GM12891 (cell line): ENCODE results near the gene UGT1A5.

Experiments
- DNase-seq: peaks from one replicate; pipeline ENCODE4 v3.0.0; 2011; ENCODE audit warnings: low spot score; ENCODE audit not compliant: insufficient read length
- FAIRE-seq: peaks from 2 replicates; lab custom pipeline; 2011; peaks lifted over from hg19 to GRCh38; lab: Jason Lieb, UNC
- PAX5 ChIP-seq: IDR thresholded peaks from 2 replicates; pipeline ENCODE4 v1.6.1; 2011; ENCODE audit warnings: low read length, moderate library complexity, mild to moderate bottlenecking; ENCODE audit not compliant: insufficient read depth, severe bottlenecking
- POLR2A ChIP-seq: IDR thresholded peaks from 2 replicates; pipeline ENCODE4 v1.6.1; 2011; ENCODE audit warnings: low read depth, low read length, control low read depth
- POLR2AphosphoS5 ChIP-seq: IDR thresholded peaks from 2 replicates; pipeline ENCODE4 v1.6.1; 2011; ENCODE audit warnings: low read depth, low read length, control low read depth
- POU2F2 ChIP-seq: IDR thresholded peaks from 2 replicates; pipeline ENCODE4 v1.6.1; 2011; ENCODE audit warnings: low read depth, mild to moderate bottlenecking, control low read depth, low read length, moderate library complexity
- SPI1 ChIP-seq: IDR thresholded peaks from 2 replicates; pipeline ENCODE4 v1.6.1; 2011; ENCODE audit warnings: low read depth, low read length, control low read depth
- TAF1 ChIP-seq: IDR thresholded peaks from 2 replicates; pipeline ENCODE4 v1.6.1; 2011; ENCODE audit warnings: low read depth, low read length, control low read depth

UGT1A5 gene

DNA sequence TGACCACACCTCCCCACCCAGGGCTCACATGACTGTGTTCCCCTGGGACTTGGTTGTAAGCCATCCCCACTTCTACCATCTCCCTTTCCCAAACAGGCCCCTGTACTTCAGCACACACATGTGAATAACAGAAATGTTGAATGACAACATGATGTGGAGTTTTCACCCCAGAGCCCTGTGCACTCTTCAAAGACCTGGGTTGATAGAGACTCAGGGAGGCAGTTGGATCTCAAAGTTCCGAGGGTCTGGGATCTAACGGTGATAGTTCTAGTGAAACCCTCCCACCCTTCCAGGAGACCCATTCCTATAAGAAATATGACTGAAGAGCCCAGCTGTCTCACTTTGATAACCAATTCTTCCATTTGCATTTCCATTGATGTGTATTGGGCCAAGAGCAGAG lies 65.3 kb downstream of the UGT1A5 start, which contains the start of gene MROH2A:
Gene MROH2A, plus strand, starts transcription at position 301 of the 400 bp plus-strand sequence. CDS start 1,029 bp downstream, outside the sequence.
- no peak for DNase-seq
- no peak for FAIRE-seq
- no peak for TF ChIP-seq TAF1
- TF ChIP-seq PAX5: no peak
- TF ChIP-seq POU2F2: no peak
- TF ChIP-seq POLR2A: no peak

DNA sequence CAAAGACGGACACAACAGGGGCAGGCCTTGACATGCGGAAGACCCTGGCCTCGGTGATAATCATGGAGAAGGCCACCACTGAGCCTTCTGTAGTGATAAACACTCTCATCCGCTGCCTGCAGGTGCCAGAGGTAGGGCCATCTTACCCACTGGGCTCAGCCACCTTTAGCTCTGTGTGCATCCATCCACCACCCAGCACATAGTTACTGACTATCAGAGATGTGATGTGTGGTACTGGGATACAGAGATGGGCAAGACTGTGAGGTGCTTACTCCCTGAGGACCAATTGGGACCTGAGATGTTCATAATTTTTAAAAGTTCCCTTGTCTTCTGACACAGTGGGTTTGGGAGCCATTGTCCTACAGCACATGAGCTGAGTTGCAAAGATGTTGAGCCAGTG lies 67.0 kb downstream of the UGT1A5 start:
- no peak for DNase-seq
- TF ChIP-seq POLR2AphosphoS5: no peak
- no peak for TF ChIP-seq POU2F2
- TF ChIP-seq PAX5: no peak
- TF ChIP-seq SPI1: no peak
- TF ChIP-seq TAF1: no peak
- no peak for TF ChIP-seq POLR2A
- no peak for FAIRE-seq

DNA sequence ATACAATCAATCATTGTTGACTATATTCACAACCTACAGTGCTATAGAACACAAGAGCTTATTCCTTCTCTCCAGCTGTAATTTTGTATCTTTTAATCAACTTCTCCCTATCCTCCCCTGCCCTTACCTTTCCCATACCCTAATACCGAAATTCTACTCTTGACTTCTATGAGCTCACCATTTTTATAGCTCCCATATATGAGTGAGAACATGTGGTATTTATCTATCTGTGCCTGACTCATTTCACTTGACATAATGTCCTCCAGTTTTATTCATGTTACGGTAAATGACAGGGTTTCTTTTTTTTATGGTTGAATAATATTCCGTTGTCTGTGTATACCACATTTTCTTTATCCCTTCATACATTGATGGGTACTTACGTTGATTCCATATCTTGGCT lies 68.1 kb downstream of the UGT1A5 start:
- TF ChIP-seq PAX5 (no peak), TAF1 (no peak), POLR2AphosphoS5 (no peak), POU2F2 (no peak), POLR2A (no peak), SPI1 (no peak)
- no peak for DNase-seq
- FAIRE-seq: no peak

DNA sequence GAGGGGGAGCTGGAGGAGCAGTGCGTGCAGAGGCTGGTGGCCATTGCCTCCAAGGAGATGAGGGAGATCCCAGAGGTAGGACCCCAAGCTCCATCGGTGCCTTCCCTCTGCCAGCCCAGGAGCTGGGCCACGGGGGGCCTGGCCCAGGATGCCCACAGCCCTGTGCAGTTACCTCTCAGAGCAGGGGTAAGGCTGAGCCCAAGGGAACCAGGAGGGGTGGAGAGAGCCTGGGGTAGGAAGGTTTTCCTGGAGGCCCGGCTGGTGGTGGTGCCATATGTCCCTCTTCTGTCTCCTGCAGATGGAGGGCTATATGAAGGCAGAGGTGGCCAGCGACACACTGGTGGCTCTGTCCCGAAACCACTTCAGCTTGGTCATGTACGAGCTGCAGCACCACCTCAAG lies 76.8 kb downstream of the UGT1A5 start:
- DNase-seq (no peak), FAIRE-seq (no peak)
- TF ChIP-seq PAX5: no peak
- no peak for TF ChIP-seq POU2F2
- no peak for TF ChIP-seq POLR2A
- no peak for TF ChIP-seq TAF1
- no peak for TF ChIP-seq POLR2AphosphoS5
- TF ChIP-seq SPI1: no peak

DNA sequence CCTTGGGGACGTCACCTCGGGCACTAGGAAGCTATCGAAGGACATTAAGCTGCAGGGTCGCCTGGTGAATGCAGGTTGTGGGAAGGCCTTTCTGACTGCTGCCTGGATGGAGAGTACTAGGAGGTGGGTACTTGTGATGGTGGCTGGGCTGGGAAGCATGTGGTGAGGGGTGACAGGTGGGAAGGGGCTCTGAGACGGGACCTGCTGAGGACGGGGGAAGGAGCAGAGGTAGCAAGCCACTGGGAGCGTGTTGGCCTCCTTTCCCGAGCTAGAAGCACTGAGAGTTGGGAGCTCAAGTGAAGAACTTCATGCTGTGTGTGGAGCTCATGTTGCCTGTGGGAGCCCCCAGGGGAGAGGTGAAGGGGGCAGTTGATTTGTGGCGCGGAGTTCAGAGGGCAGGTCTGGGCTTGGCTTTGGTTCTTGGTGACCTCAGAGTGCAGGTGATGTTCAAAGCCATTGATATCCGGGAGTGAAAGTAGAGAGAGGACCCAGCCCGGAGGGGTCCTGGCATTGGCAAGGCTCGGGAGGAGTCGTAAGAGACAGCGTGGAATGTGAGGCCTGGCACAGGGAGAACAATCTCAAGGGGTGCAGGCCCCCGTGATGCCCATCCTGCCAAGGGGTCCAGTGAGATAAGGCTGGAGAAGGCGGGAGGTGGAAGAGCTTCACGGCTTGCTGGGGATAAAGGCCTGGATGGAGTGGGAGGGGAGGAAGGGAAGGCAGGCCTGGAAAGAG lies 78.6 kb downstream of the UGT1A5 start:
- FAIRE-seq (no peak), DNase-seq (no peak)
- TF ChIP-seq SPI1: no peak
- TF ChIP-seq POU2F2: no peak
- no peak for TF ChIP-seq POLR2AphosphoS5
- no peak for TF ChIP-seq TAF1
- no peak for TF ChIP-seq PAX5
- no peak for TF ChIP-seq POLR2A

DNA sequence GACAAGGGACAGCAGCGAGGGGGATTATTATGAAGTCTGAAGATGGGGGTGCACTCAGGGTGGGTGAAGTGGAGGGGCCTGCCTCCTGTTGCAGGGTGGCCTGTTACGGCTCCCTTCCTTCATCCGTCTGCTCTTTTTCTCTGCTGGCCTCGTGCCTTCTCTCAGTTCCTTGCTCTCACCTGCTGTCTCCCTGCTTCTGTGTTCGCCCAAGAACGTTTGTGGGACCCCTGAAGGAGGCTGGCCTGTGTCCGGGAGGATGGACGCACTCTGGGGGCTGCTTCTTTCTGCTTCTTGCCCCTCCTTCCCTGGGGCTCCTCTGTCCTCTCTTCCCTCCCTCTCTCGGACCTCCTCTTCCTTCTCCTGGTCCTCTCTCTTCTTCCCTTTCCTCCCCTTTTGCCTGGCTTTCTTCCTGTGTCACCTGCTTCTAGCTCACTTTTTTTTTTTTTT lies 79.2 kb downstream of the UGT1A5 start:
- no peak for TF ChIP-seq POLR2A
- TF ChIP-seq PAX5: no peak
- TF ChIP-seq POLR2AphosphoS5: no peak
- no peak for TF ChIP-seq SPI1
- TF ChIP-seq TAF1: no peak
- TF ChIP-seq POU2F2: no peak
- DNase-seq: no peak
- no peak for FAIRE-seq

DNA sequence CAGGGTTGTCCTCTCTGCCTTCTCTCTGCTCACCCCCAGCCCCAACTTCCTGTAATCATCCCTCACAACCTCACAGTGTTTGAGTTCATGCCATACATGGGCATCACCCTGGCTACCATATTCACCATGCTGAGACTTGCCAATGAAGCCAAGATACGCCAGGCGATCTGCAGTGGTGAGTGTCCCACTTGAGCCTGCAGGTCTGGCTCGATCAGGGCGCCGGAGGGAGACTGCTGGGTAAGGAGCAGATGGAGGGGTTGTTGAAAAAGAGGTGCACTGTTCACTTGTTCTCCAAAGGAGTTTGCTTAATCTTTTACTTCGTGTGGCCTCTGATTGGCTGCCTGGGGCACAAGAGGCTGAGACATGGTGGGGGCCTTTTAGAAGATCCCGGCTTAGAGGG lies 80.0 kb downstream of the UGT1A5 start:
- TF ChIP-seq PAX5 (no peak), POLR2A (no peak), SPI1 (no peak), POLR2AphosphoS5 (no peak), TAF1 (no peak), POU2F2 (no peak)
- FAIRE-seq (no peak), DNase-seq (no peak)

DNA sequence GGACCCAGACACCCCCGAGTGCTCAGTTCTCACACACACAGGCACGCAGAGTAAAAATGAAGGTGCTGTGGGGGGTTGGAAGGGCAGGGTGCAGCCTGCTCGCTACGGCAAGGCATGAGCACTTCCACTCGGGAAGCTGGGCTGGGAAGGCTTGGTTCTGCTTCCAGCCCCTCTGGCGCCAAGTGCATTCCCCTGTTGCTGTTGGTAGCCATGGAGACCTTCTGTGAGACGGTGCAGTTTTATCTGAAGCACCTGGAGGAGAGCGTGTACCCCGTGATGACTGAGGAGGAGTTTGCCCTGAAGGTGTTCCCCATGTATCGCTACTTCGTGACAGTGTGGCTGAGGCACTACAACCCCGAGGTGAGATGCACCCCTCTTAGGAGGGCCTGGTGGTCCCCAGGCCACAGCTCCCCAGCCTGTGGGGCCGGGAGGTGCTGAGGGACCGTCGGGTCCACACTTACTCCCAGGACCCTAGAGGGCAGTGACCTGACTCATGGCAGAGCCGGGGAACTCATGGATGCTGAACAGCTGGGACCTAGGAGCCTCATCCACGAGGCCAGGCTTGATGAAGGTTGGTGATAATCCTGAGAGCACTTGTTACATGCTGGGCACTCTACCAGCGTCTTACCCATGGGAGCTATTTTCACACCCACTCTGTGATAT lies 80.9 kb downstream of the UGT1A5 start:
- DNase-seq (no peak), FAIRE-seq (no peak)
- TF ChIP-seq POLR2A (no peak), PAX5 (no peak), SPI1 (no peak), POLR2AphosphoS5 (no peak), POU2F2 (no peak), TAF1 (no peak)

DNA sequence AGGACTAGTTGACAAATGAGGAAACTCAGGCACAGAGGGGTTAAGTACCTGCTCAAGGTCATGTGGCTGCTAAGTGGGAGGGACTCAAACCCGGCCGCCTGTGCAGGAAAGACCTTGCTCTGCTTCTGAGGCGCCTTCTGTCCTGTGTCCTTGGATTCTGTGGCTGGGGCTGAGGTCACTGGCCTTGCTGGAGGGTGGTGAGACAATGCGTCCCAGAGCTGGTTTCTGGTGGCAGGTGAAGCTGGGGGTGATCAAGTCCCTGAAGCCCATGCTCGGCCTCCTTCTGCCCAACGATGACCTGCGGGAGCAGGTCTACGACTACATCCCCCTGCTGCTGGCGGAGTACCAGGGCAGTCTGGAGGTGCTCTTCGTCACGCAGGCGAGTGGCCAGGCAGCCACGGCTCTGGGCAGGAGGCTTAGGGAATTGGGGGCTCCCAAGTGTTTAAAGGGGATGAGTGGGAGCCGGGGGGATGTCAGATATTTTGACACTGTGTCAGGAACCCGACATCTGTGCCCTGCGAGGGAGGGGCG lies 81.5 kb downstream of the UGT1A5 start:
- FAIRE-seq: no peak

More for the DNA sequence above, 81.5 kb downstream of the UGT1A5 start:
- no peak for TF ChIP-seq POLR2A
- no peak for TF ChIP-seq POLR2AphosphoS5
- TF ChIP-seq POU2F2: no peak
- no peak for TF ChIP-seq PAX5
- TF ChIP-seq TAF1: no peak
- TF ChIP-seq SPI1: no peak
- DNase-seq: no peak
